SW480 (cell line): ENCODE measurements around the gene GRID1.
"Not testable (repeated sequence)": the region's sequence is repeated elsewhere in the genome, so short reads cannot be mapped to it uniquely, and the experiment has no call there.

Experiments
- DNase-seq: peaks from one replicate; pipeline ENCODE4 v3.0.0-alpha.2; 2016; ENCODE audit warnings: low spot score

GRID1 gene

DNA sequence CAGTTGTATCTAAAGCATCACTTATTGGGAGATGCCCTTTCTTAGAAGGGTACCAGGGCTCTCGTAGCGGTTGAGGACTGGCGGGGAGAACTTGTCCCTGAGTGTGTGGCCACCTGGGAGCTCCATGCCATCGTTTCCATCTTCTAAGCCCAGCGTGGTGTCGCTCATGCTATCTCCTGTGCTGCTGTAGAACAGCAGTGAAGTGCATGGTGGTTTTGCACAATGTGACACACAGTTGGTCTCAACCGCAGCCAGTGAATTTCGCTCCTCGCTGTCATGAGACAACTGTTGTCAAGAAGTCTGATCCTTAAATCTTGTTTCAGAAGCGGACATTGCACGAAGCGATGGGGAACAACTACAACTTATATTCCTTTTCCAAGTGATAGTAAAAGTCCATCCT lies 283.4 kb downstream of the GRID1 start:
- no peak for DNase-seq

DNA sequence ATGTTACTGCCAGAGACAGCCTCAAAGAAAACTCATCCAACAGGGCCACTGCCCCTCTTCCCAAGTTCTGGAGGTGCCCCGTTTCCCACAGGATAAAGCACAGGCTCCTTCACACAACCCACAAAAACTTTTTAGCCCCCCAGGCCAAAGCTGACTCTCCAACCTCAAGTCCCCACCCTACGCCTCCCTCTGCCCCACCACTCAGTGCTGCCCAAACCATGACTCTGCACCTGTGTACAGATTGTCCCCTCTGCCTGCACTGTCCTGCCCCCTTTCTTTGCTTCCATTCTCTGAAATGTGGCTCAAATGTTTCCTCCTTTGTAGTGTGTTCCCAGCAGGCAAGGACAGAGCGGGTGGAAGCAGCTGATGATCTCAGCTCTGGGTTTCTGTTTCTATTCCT lies 284.0 kb downstream of the GRID1 start:
- DNase-seq, result no peak

DNA sequence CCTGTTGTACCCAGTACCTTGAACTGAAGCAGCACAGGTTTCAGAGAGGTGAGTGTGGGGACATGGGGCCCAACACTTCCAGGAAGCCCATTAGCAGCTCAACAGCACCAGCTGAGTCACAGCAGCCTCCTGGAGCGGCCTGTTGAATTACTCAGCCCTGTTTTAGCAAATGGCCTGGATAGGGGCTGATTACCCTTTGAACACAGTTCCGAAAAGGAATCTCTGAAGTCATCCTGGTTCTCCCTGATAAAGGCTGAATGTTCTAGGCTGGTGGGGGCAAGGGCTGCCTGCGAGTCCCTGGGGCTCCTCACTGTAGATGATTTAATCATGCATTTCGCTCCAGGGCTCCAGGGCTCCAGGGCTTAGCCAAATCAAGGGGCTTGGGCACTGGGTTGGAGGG lies 287.5 kb downstream of the GRID1 start:
- DNase-seq, result no peak

DNA sequence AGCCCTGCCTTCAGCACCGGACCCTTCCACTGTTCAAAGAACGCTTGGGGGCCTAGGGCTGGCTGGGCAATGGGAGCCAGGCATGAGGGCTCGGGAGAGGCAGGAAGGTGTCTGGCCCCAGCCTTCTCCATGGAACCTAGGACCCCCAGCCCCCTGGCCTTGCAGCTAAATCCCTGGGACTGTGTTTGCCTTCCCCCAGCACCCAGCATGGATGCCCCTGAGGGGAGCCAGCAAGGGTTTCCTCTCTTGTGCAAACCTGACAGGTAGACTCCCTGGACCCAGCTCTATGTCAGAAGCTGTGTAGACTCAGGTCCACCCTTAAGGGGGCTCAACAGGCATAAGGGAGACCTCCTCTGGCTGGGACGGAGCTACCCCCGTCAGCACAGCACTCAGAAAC lies 288.0 kb downstream of the GRID1 start:
- no peak for DNase-seq

DNA sequence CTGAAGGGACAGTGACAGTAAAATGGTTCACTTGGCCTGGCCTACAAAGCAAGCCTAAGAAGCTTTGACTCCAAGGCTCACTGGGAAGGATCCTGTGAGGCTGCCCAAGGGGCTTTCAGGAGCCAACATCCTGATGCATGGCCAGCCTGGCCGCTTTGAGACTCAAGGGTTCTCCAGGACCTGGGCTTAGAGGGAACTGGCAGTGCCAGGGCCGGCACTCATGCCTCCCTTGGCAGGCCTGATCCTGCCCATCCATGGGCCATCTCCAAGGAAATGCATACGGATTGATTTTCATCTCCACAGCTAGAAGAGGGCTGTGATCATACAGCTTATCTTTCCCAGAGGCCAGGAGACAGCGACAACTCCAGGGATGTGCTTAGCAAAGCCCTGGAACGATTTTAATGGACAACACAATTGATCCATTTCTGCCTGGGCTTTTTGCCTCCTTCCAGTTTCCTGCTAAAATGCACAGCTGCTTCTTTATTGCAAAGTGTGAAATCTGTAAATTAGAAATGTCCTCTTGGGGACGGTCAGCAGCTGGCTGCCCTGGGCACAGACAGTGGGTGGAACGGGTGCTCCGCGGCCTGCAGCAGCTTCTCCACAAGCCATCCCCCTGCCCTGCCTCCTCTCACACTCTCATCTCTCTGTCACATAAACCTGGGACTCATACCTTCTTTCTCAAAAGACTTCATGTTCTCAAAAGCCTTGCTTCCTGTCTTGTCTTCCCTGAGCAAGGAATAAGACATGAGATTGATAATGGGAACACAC lies 288.5 kb downstream of the GRID1 start:
- no peak for DNase-seq

DNA sequence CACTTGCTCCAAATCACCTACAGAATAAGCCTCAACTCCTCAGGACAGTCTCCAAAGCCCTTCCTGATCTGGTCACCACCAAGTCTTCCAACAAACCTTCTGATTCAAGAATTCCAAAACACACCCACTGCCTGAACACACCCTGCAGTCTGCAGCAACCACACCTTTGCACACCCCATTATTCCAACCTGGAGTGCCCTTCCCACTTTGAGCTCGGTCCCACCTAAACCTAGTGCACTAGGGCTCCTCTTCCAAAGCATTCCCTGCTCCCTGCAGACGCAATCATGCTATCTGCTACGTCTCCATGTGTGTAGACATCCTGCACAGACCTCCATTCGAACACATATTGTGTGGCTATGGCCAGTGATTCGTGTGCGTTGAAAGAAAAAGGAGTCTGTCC lies 289.3 kb downstream of the GRID1 start:
- no peak for DNase-seq

DNA sequence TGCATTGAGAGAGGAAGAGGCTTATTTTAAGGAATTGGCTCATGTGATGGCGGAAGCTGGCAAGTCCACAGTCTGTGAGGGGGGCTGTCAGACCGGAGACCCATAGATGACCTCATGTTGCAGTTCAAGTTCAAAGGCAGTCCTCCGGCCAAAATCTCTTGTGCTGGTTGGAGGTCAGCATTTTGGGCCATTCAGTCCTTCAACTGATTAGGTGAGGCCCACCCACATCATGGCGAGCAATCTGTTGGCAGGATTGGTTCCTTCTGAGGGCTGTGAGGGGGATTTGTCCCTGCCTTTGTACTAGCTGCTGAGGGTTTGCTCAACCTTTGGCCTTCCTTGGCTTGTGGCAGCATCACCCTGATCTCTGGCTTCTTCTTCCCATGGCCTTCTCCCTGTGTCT lies 290.1 kb downstream of the GRID1 start:
- not testable (repeated sequence) for DNase-seq

DNA sequence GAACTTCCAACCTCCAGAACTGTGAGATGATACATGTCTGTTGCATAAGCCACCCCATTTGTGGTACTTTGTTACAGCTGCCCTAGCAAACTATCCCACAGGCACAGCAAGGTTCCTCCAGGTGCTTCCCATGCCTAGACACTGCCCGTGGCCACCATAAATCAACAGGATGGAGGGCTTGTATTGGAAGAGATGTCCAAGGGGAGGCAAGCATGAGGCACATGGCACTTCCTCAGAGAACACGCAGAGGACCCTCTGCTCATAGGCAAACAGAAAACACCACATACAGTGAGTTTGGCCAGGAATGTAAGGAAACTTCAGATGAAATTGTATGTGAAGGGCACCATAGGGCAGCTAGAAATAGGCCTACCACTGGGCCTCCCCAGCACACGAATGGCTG lies 291.1 kb downstream of the GRID1 start:
- no peak for DNase-seq

DNA sequence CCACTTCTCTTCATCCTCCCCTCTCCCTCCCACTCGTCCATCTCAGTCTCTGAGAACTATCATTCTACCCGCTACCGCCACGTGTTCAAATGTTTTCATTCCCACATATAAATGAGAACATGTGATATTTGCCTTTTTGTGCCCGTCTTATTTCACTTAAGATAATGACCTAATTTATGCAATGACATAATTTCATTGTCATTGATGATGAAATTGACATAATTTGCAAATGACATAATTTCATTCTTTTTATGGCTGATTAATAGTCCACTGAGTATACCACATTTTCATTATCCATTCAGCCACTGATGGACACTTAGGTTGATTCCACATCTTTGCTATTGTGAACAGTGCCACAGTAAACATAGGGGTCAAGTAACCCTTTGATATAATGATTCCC lies 292.3 kb downstream of the GRID1 start:
- no peak for DNase-seq

DNA sequence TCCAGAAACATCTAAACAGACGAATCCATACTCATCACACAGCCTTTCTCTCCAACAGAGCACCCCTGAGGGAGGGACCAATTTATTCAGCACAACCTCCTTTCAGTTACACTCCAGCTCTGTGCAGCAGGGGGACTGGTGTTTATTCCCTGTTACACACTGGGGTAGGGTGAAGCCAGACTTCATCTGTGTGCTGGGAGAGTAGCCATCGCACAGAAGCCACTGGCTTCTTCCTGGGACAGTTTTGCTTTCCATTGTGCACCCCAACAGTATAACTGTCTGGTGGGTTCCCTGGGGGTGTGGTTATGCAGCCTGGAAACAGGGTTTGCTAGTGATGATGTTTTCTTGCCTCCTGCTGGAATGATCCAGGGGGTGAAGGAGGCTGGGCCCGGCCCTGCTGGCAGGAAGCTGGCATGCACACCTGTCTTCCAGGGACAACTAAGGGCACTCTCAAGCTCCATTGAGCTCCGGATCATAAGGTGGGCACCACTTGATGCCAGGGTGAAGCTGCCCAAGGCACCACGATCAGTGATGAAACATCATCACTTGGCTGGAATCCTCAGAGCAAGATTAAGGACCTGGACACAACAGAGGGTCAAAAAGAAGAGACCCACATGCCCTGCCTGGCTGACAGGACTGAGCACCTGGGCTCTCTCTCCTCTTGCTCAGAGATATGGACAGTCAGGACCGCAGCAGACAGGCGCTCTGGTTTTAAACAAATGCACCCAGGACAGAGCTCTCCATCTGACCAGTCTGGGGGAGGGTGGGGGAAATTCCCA lies 293.2 kb downstream of the GRID1 start:
- no peak for DNase-seq

DNA sequence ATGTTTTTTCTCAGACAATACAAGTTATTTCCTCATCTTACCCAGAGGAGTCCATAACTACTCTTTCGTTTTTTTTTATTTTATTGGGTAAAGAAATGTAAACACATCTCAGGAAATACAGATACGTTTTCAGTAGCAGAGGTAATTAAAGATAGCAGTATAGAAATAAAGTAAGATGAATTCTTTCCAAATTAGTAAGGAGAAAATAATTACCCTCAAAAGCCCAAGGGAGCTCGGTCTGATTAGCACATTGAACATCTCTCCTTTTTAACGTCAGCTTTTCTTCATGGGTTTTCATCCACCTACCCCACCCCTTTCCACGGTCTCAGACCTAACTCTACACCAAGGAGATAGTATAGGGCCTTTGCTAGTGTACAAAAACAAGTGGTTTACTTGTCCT lies 294.2 kb downstream of the GRID1 start:
- no peak for DNase-seq

DNA sequence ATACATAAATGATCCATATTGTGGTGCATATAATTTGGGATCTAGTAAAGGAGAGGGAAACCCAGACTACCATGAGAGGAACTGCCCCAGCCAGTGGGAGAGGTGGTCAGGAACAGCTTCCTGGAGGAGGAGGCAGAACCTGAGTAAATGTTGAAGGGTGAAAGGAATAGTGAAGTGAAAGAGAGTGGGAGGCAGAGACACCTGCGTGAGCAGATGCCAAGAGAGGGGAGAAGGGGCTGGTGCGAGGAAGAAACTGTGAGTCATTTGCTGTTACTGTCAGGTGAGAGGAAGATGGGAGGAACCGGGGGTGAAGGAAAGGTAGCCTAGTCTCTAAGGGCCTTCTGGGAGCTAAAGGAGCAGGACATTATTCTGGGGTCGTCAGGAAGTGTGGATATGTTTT lies 294.8 kb downstream of the GRID1 start:
- DNase-seq, result no peak

DNA sequence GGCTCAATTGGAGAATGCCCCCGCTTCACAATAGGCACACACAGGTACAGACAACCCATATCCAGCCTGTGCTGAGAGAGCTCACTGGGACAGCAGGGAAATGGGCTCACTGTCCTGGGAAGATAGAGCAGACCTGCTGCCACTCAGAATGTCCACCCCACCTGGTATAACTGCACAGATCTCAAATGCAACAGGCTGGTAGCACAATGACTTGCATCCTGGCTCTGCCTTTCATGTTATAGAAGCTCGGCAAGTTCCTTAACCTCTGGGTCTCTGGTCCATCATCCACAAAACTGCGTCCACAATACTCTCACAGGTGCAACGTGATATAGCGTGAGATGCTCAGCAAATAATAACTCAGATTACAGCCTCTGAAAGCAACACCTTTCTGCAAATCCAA lies 295.4 kb downstream of the GRID1 start:
- no peak for DNase-seq

DNA sequence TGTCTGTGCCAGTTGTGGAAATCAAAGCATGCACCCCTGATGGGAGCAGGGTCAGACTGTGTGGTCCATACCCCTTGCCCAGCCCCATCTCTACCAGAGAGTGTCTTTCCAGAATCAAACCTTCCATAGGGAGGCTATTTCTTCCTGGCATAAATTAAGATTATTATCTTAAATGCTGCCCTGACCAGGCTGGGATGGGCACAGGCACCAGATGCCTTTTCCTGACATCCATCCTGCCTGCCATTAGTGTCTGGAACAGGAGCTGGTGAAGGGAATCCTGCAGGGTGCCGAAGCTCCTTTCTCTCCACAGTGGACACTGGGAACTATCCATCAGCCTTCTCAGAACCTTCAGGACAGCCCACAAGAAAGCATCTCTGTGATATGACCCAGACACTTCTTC lies 296.3 kb downstream of the GRID1 start:
- DNase-seq, result no peak

DNA sequence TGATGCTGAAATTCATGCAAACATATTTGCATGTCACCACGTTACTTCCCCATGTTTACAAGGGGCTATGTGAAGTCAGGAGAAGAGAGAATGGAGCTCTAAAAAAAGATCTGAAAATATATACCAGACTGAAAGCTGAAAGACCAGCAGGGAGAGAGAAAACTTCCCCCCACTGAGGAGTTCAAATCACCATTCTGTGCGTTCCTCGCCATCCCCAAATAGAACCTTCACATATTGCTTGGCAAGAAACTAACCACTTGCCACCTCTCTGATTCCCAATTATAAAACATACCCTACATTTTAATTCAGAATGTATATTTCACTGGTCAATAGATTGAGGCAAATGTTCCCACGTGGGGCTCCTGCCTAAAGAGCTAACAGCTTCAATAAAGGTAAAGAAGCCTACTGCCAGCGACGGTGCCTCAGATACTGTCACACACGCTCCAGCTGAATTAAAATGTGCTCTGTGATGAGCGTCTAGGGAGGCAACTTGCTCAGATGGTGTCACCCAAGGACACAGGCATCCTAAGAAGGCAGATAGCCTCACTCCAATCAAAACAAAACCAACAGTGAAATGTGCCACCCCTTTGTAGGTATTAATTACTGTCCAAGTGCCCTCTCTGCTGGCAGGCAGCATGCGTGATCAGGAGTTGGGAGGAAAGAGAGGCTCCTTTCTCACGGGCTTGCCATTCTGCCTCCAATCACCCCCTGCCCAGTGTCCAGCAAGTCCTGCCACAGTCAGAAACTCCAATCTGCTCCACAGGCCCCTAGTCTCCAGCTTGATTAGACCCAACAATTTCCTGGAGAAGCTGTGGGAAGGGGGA lies 298.2 kb downstream of the GRID1 start:
- DNase-seq, result no peak

DNA sequence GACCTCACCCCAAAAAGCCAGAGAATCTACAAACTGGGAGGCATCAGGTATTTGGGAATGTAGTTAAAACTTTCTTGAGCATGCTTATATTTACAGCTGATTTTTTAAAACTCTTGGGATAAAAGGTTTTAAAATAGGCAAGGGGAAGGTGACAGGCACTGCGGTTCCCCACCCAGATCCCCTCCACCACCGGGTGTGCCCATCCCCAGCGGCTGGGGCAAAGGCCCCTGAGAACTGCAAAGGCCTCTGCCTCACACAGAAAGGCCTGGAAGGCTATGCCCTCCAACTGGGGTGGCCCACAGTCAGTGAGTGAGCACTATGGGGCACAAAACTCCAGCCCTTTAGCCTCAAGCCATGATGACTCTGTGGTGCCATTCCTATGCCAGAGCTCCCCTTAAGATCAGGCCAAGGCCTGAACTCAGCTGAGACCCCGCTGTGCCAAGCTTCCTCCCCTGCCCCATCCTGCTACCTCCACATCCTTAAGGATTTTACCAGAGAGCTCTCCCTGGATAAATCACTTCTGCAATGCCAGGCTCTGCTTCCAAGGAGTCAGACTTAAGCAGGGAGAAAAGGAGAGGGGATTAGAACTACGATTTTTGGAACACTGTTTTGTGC lies 299.1 kb downstream of the GRID1 start:
- no peak for DNase-seq

DNA sequence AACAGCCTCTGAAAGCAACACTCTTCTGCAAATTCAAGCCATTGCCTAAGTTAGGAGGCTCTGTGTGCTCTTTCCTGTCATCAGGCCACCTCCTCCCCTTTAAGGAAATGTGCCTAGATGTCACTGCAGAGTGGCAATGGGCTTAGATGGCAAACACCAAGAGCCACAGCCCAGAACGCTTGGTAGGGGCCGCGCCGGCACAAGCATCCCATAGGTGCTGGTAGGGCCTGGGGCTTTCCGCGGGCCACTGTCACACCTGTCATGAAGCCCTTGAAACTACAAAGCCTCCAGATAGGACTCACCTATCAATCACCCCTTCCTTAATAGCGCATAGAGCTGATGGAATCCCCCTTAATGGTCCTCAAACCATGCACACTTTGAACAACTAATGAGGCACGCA lies 299.9 kb downstream of the GRID1 start:
- no peak for DNase-seq

DNA sequence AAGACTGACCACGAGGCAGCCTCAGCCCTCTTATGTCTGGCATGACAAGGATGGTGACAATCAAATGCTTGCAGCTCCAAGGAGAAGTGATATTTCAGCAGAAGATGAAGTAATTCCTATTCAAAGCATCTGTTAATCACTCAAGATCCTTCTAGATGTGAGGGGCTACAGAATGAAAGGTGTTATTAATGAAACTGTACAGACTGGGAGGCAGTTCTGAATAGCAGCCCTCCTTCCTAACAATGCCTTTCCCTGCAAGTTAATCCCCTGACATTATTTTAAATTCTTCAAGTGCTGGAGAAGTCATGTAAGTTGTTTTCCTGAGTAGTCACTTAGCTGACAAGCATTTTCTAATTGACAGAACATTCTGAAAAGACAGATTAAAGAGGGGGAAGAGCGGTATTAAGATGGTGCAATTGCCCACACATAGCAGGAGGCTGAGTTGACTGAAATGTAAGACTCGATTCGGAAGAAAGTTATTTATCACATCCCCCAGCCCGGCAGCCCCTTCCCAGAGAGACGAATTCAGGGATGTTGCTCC lies 300.8 kb downstream of the GRID1 start:
- no peak for DNase-seq

DNA sequence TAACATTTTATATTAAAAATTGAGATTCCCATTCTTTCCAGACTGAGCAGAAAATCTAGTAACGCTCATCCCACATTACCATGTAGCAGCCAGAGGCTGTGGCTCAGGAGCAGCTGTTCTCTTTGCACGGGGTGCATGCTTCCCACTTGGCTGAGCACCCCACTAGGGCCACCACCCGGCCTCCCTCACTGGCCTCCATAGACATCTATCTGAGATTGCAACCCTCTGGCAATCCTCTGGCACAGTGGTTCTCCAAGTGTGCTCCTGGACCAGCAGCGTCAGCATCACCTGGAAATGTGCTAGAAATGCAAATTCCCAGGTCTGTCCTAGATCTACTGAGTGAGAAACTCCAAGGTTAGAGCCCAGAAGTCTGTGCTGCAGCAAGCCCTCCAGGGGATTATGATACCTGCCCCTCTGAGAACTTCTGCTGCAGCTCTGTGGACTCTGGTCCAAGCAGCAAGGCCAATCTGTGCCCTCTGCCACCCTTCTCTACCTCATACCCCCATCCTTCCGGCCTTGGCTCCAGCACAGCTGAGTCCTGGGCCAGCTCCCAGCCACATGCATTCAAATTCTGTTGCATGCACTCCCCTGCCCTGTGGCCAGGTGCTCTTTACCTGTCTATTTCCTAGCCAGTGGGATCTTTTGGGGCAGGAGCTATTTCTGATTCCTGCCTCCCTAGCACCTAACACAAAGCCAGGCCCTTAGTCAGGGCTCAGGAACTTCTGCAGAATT lies 301.5 kb downstream of the GRID1 start:
- DNase-seq, result no peak

DNA sequence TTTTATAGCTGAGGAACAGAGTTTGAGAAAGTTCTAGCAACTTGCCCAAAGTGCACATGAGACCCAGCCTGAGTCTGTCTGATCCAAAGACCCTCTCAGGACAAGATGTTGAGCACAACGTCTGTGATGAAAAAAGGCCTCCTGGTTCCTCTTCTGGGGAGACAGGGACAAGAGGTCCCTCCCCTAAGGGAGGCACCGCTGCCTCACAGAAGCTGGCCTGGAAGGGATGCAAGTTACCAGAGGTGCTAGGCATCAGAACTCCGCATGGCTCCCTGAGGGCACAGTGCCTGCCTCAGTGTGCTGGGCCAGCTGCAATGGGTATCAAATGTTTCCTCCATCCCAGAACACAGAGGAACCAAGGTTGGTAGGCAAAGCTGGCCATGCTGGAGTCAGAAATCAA lies 302.4 kb downstream of the GRID1 start:
- DNase-seq, result no peak

DNA sequence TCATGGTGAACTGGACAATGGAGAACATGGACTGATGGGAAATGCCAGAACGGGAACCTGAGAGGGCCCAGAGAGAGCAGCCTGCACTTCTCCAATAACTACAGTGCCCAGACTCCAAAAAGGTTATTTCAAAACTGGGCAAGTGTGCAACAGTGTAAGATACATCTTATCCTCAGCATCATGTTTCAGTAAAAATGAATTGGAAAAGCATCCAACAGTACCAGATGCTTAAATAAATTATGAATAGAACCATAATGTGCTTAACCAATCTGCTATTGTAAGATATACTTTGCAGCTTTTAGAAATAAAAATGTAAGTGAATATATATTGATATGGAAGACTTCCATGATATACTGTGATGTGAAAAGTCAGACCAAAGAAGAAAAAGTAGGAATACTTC lies 303.3 kb downstream of the GRID1 start:
- DNase-seq, result no peak
